GM23338 (cell line): ENCODE data around the gene JUP. TPM values are rescaled to one million over a fixed set of nuclear protein-coding genes. Genes with fewer than 3 reads are reported as not detected.

Source experiments
- ATAC-seq: fragments of 200-7000 bp; cut with Tn5 transposase; 3 replicates; pipeline ENCODE4 v1.9.1; 2020
- DNase-seq: peaks from one replicate; pipeline ENCODE4 v3.0.0-alpha.2; 2015; ENCODE audit warnings: low spot score
- H2AFZ ChIP-seq: fragments of 200-600 bp; sonication (generic); 2 replicates; pipeline ENCODE4 v1.8.0; 2016; ENCODE audit warnings: antibody characterized with exemption, mild to moderate bottlenecking, moderate library complexity
- H3F3A ChIP-seq: fragments of 200-600 bp; sonication (generic); replicated peaks from 2 replicates; pipeline ENCODE4 v1.8.0; 2017; ENCODE audit warnings: antibody characterized with exemption, mixed run types, low read depth
- H3K27ac ChIP-seq: fragments of 200-600 bp; sonication (generic); 2 replicates; pipeline ENCODE4 v1.6.1; 2016; ENCODE audit warnings: low read depth
- H3K27me3 ChIP-seq: fragments of 200-600 bp; sonication (generic); 2 replicates; pipeline ENCODE4 v1.8.0; 2016; ENCODE audit warnings: mild to moderate bottlenecking, mixed run types, moderate library complexity; ENCODE audit not compliant: insufficient read depth
- H3K36me3 ChIP-seq: fragments of 200-600 bp; sonication (generic); 2 replicates; pipeline ENCODE4 v1.8.0; 2016; ENCODE audit warnings: mild to moderate bottlenecking; ENCODE audit not compliant: insufficient read depth
- H3K4me1 ChIP-seq: fragments of 200-600 bp; sonication (generic); 2 replicates; pipeline ENCODE4 v1.8.0; 2016; ENCODE audit warnings: mild to moderate bottlenecking, moderate library complexity; ENCODE audit not compliant: insufficient read depth
- H3K4me2 ChIP-seq: fragments of 200-600 bp; sonication (generic); 2 replicates; pipeline ENCODE4 v1.7.1; 2017; ENCODE audit warnings: mixed run types
- H3K4me3 ChIP-seq: fragments of 200-600 bp; sonication (generic); 2 replicates; pipeline ENCODE4 v1.6.1; 2016; ENCODE audit warnings: mixed run types
- H3K79me2 ChIP-seq: fragments of 200-600 bp; sonication (generic); replicated peaks from 2 replicates; pipeline ENCODE4 v1.8.0; 2017; ENCODE audit warnings: mild to moderate bottlenecking; ENCODE audit not compliant: insufficient read depth
- H3K9me2 ChIP-seq: fragments of 200-600 bp; sonication (generic); 2 replicates; pipeline ENCODE4 v1.8.0; 2017; ENCODE audit not compliant: insufficient read depth
- H4K20me1 ChIP-seq: fragments of 200-600 bp; sonication (generic); replicated peaks from 2 replicates; pipeline ENCODE4 v1.8.0; 2017; ENCODE audit warnings: mild to moderate bottlenecking; ENCODE audit not compliant: insufficient read depth
- H3K27ac Mint-ChIP-seq: 2 replicates; pipeline ENCODE4 v1.8.0; 2020; ENCODE audit warnings: inconsistent platforms, mild to moderate bottlenecking, moderate library complexity, mixed read lengths
- H3K27me3 Mint-ChIP-seq: 3 replicates; pipeline ENCODE4 v1.8.0; 2022; ENCODE audit warnings: low read depth, mild to moderate bottlenecking, moderate library complexity, mixed read lengths, inconsistent platforms; ENCODE audit not compliant: insufficient read depth, poor library complexity
- H3K36me3 Mint-ChIP-seq: 3 replicates; pipeline ENCODE4 v1.8.0; 2021; ENCODE audit warnings: low read depth, mild to moderate bottlenecking, inconsistent platforms, moderate library complexity, mixed read lengths
- H3K4me1 Mint-ChIP-seq: 3 replicates; pipeline ENCODE4 v1.8.0; 2020; ENCODE audit warnings: mild to moderate bottlenecking, inconsistent platforms, mixed read lengths
- H3K4me3 Mint-ChIP-seq: 3 replicates; pipeline ENCODE4 v1.8.0; 2021; ENCODE audit warnings: moderate library complexity, mild to moderate bottlenecking, inconsistent platforms, mixed read lengths
- H3K9me3 Mint-ChIP-seq: 3 replicates; pipeline ENCODE4 v1.8.0; 2020; ENCODE audit warnings: moderate library complexity, mild to moderate bottlenecking, inconsistent platforms, mixed read lengths
- CREB1 ChIP-seq: fragments of 250-450 bp; sonication (Bioruptor Pico); IDR thresholded peaks from 2 replicates; pipeline ENCODE4 v1.5.0; 2020; ENCODE audit warnings: low read depth, mild to moderate bottlenecking, moderate library complexity
- EZH2 ChIP-seq: fragments of 200-600 bp; sonication (generic); IDR thresholded peaks from one replicate; pipeline ENCODE4 v1.8.0; 2017; ENCODE audit warnings: antibody characterized with exemption, mild to moderate bottlenecking, low read depth; ENCODE audit not compliant: unreplicated experiment
- EZH2phosphoT487 ChIP-seq: fragments of 200-600 bp; sonication (generic); IDR thresholded peaks from one replicate; pipeline ENCODE4 v1.8.1; 2018; ENCODE audit warnings: antibody characterized with exemption; ENCODE audit not compliant: unreplicated experiment
- NANOG ChIP-seq: IDR thresholded peaks from 2 replicates; pipeline ENCODE4 v1.6.1; 2016; ENCODE audit warnings: antibody characterized with exemption, borderline replicate concordance
- POLR2AphosphoS5 ChIP-seq: IDR thresholded peaks from 2 replicates; pipeline ENCODE4 v1.6.1; 2016; ENCODE audit warnings: antibody characterized with exemption, low read depth
- STAT1 ChIP-seq: IDR thresholded peaks from one replicate; pipeline ENCODE4 v1.6.1; 2016; ENCODE audit warnings: antibody characterized with exemption; ENCODE audit not compliant: unreplicated experiment
- ZNF114 ChIP-seq: fragments of 250-450 bp; sonication (Bioruptor Pico); IDR thresholded peaks from 2 replicates; pipeline ENCODE4 v1.5.0; 2020; ENCODE audit warnings: mild to moderate bottlenecking, moderate library complexity
- ZNF331 ChIP-seq: fragments of 250-450 bp; sonication (Bioruptor Pico); IDR thresholded peaks from 2 replicates; pipeline ENCODE4 v1.5.0; 2020; ENCODE audit warnings: low read depth, mild to moderate bottlenecking, moderate library complexity
- polyA plus RNA-seq: library from polyadenylated mRNA; unstranded; fragments of >200 nt; fragmentation: Nextera tagmentation; extraction: Ambion mirVana; gene quantifications from 2 replicates; pipeline ENCODE4 v1.2.1, GENCODE V29; 2016
- total RNA-seq: library from RNA; depleted of rRNA; stranded (reverse); fragments of >200 nt; shearing (Covaris generic); gene quantifications from 2 replicates; pipeline ENCODE4 v1.2.3, GENCODE V29; 2014
- TF ChIP-seq, protein P1 (sequence below), 2 experiments: fragments of 200-600 bp in 1 of 2; sonication (generic) in 1 of 2; conservative IDR thresholded peaks; 2 replicates each; pipeline versions ENCODE4 v1.5.1 to v1.6.1; 2016 to 2017; ENCODE audit warnings: antibody characterized with exemption in 2 of 2, low read depth in 2 of 2, mild to moderate bottlenecking in 2 of 2, moderate library complexity in 1 of 2
- TF ChIP-seq, protein P2 (sequence below): IDR thresholded peaks from one replicate; pipeline ENCODE4 v1.6.1; 2018; ENCODE audit warnings: antibody characterized with exemption; ENCODE audit not compliant: unreplicated experiment
- TF ChIP-seq, protein P3 (sequence below): fragments of 250-450 bp; sonication (Bioruptor Pico); IDR thresholded peaks from 2 replicates; pipeline ENCODE4 v1.5.0; 2020; ENCODE audit warnings: mild to moderate bottlenecking, moderate library complexity

Gene JUP
- total and polyA plus RNA-seq, 2 experiments from 2014 or later: 45.5 to 177 TPM

DNA sequence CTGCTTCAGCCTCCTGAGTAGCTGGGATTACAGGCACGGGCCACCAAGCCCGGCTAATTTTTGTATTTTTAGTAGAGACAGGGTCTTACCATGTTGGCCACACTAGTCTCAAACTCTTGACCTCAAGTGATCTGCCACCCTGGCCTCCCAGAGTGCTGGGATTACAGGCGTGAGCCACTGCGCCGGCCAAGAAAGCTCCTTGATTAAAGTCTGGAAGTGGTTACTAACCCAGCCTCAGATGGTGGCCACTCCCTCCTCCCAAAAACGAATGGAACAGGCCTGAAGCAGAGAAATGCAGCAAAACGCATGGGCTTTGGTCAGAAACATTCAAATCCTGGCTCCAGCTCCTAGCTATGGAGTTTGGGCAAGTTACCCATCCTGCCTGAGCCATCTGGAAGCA, 37.6 kb upstream of the JUP start (continued):
- TF ChIP-seq EZH2phosphoT487: no peak
- no peak for TF ChIP-seq EZH2
- TF ChIP-seq NANOG: no peak
- TF ChIP-seq, protein P1, sequence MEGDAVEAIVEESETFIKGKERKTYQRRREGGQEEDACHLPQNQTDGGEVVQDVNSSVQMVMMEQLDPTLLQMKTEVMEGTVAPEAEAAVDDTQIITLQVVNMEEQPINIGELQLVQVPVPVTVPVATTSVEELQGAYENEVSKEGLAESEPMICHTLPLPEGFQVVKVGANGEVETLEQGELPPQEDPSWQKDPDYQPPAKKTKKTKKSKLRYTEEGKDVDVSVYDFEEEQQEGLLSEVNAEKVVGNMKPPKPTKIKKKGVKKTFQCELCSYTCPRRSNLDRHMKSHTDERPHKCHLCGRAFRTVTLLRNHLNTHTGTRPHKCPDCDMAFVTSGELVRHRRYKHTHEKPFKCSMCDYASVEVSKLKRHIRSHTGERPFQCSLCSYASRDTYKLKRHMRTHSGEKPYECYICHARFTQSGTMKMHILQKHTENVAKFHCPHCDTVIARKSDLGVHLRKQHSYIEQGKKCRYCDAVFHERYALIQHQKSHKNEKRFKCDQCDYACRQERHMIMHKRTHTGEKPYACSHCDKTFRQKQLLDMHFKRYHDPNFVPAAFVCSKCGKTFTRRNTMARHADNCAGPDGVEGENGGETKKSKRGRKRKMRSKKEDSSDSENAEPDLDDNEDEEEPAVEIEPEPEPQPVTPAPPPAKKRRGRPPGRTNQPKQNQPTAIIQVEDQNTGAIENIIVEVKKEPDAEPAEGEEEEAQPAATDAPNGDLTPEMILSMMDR (conservative IDR thresholded peaks at IDR 0.05; ENCODE audit: low read depth in 2 of 2): no peak
- no peak for TF ChIP-seq POLR2AphosphoS5

DNA sequence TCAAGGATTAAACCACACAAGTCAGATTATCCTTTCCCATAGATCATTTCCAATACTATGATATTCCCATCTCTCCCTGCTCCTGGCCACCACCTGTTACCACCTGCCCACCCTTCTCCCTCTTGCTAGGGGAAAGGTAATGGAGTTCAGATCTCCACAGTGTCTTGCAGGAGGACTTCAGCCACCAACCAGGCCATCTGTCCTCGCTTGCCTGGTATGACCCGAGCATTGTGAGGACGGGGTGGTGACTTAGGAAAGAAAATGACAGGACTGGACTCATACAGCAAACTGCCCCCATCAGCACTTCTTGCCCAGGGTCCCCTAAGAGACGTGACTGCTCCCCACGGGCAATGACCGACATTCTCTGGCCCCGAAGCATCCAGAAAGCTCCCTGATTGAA, 37.1 kb upstream of the JUP start:
- TF ChIP-seq NANOG (no peak), STAT1 (no peak), CREB1 (CRISPR knock-in tag) (no peak), EZH2phosphoT487 (no peak), ZNF114 (CRISPR knock-in tag) (no peak), ZNF331 (CRISPR knock-in tag) (no peak)
- TF ChIP-seq, protein P1 (conservative IDR thresholded peaks at IDR 0.05; ENCODE audit: low read depth in 2 of 2): no peak
- TF ChIP-seq, protein P2, sequence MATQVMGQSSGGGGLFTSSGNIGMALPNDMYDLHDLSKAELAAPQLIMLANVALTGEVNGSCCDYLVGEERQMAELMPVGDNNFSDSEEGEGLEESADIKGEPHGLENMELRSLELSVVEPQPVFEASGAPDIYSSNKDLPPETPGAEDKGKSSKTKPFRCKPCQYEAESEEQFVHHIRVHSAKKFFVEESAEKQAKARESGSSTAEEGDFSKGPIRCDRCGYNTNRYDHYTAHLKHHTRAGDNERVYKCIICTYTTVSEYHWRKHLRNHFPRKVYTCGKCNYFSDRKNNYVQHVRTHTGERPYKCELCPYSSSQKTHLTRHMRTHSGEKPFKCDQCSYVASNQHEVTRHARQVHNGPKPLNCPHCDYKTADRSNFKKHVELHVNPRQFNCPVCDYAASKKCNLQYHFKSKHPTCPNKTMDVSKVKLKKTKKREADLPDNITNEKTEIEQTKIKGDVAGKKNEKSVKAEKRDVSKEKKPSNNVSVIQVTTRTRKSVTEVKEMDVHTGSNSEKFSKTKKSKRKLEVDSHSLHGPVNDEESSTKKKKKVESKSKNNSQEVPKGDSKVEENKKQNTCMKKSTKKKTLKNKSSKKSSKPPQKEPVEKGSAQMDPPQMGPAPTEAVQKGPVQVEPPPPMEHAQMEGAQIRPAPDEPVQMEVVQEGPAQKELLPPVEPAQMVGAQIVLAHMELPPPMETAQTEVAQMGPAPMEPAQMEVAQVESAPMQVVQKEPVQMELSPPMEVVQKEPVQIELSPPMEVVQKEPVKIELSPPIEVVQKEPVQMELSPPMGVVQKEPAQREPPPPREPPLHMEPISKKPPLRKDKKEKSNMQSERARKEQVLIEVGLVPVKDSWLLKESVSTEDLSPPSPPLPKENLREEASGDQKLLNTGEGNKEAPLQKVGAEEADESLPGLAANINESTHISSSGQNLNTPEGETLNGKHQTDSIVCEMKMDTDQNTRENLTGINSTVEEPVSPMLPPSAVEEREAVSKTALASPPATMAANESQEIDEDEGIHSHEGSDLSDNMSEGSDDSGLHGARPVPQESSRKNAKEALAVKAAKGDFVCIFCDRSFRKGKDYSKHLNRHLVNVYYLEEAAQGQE: no peak
- TF ChIP-seq, protein P3, sequence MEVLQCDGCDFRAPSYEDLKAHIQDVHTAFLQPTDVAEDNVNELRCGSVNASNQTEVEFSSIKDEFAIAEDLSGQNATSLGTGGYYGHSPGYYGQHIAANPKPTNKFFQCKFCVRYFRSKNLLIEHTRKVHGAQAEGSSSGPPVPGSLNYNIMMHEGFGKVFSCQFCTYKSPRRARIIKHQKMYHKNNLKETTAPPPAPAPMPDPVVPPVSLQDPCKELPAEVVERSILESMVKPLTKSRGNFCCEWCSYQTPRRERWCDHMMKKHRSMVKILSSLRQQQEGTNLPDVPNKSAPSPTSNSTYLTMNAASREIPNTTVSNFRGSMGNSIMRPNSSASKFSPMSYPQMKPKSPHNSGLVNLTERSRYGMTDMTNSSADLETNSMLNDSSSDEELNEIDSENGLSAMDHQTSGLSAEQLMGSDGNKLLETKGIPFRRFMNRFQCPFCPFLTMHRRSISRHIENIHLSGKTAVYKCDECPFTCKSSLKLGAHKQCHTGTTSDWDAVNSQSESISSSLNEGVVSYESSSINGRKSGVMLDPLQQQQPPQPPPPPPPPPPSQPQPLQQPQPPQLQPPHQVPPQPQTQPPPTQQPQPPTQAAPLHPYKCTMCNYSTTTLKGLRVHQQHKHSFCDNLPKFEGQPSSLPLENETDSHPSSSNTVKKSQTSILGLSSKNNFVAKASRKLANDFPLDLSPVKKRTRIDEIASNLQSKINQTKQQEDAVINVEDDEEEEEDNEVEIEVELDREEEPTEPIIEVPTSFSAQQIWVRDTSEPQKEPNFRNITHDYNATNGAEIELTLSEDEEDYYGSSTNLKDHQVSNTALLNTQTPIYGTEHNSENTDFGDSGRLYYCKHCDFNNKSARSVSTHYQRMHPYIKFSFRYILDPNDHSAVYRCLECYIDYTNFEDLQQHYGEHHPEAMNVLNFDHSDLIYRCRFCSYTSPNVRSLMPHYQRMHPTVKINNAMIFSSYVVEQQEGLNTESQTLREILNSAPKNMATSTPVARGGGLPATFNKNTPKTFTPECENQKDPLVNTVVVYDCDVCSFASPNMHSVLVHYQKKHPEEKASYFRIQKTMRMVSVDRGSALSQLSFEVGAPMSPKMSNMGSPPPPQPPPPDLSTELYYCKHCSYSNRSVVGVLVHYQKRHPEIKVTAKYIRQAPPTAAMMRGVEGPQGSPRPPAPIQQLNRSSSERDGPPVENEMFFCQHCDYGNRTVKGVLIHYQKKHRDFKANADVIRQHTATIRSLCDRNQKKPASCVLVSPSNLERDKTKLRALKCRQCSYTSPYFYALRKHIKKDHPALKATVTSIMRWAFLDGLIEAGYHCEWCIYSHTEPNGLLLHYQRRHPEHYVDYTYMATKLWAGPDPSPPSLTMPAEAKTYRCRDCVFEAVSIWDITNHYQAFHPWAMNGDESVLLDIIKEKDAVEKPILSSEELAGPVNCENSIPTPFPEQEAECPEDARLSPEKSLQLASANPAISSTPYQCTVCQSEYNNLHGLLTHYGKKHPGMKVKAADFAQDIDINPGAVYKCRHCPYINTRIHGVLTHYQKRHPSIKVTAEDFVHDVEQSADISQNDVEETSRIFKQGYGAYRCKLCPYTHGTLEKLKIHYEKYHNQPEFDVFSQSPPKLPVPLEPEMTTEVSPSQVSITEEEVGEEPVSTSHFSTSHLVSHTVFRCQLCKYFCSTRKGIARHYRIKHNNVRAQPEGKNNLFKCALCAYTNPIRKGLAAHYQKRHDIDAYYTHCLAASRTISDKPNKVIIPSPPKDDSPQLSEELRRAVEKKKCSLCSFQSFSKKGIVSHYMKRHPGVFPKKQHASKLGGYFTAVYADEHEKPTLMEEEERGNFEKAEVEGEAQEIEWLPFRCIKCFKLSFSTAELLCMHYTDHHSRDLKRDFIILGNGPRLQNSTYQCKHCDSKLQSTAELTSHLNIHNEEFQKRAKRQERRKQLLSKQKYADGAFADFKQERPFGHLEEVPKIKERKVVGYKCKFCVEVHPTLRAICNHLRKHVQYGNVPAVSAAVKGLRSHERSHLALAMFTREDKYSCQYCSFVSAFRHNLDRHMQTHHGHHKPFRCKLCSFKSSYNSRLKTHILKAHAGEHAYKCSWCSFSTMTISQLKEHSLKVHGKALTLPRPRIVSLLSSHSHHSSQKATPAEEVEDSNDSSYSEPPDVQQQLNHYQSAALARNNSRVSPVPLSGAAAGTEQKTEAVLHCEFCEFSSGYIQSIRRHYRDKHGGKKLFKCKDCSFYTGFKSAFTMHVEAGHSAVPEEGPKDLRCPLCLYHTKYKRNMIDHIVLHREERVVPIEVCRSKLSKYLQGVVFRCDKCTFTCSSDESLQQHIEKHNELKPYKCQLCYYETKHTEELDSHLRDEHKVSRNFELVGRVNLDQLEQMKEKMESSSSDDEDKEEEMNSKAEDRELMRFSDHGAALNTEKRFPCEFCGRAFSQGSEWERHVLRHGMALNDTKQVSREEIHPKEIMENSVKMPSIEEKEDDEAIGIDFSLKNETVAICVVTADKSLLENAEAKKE: no peak
- DNase-seq (no peak), ATAC-seq (no peak)
- Histone ChIP-seq H3K79me2 (no peaks in the 10 kb centered on the region), H3K4me3 (no peak overlapping the region), H3K4me2 (no peak overlapping the region), H2AFZ (no peak overlapping the region), H3K9me2 (no peaks in the 10 kb centered on the region), H4K20me1 (no peaks in the 10 kb centered on the region; the same call in 1 of the 2 replicates), H3K27me3 (no peaks in the 10 kb centered on the region), H3K4me1 (peaks cover 12% of the 10 kb centered on the region), H3K36me3 (peaks cover 4% of the 10 kb centered on the region), H3K27ac (0 out of 2 replicates have a peak overlapping the region, but pooled peaks have one; percentile 26), H3F3A (peaks cover 6% of the 10 kb centered on the region; the same call in 1 of the 2 replicates)
- H3K27me3 Mint-ChIP-seq: peaks cover 18% of the 10 kb centered on the region
- H3K4me3 Mint-ChIP-seq: no peak overlapping the region
- peaks cover 11% of the 10 kb centered on the region for H3K4me1 Mint-ChIP-seq
- no peaks in the 10 kb centered on the region for H3K9me3 Mint-ChIP-seq
- H3K27ac Mint-ChIP-seq: no peak overlapping the region
- H3K36me3 Mint-ChIP-seq: peaks cover 58% of the 10 kb centered on the region
